Activated gamma-delta T cell treated with anti-CD3 and anti-CD28 coated beads, Interleukin-2, amount 50 U/mL, for 16 hours (primary cell): ENCODE data around the gene IFI44L.

Experiments
- DNase-seq: peaks from one replicate; pipeline ENCODE4 v3.0.0-alpha.2; 2020; ENCODE audit warnings: low read depth

IFI44L gene

DNA sequence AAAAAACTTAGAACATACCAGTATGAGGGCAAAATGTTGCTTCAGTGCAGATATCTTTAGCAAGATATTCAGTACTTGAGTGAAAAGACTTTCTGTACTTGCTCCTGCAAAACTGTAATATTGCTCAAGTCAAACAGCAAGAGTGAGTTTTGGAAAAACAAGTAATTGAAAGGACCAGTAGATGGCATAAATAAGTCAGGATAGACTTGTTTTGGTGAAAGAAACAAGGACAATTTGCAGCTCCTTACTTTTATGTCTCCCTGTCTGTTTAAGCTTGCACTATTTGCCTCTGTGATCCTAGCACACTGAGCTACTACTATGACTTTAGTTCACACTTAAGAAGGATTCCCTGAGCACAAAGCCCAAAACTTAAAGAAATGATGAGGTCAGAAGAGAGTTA lies 68.4 kb downstream of the IFI44L start:
- no peak for DNase-seq

DNA sequence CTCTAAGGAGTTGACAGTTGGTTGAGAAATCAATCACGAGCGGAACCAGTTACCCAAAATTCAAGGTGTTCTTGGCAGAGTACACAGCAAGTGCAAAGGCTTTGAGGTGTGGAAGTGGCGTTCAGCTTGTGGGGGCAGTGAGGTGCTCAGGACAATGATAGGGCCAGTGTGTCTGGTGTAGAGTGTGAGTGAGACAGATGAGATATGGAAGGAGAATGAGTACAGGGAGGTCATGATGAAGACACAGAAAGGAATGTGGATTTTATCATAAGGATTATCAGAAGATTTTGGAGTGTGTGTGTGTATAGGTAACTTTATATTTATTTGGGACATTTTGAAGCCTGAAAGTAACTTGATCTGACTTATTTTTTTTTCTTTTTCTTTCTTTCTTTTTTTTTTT lies 70.3 kb downstream of the IFI44L start:
- no peak for DNase-seq

DNA sequence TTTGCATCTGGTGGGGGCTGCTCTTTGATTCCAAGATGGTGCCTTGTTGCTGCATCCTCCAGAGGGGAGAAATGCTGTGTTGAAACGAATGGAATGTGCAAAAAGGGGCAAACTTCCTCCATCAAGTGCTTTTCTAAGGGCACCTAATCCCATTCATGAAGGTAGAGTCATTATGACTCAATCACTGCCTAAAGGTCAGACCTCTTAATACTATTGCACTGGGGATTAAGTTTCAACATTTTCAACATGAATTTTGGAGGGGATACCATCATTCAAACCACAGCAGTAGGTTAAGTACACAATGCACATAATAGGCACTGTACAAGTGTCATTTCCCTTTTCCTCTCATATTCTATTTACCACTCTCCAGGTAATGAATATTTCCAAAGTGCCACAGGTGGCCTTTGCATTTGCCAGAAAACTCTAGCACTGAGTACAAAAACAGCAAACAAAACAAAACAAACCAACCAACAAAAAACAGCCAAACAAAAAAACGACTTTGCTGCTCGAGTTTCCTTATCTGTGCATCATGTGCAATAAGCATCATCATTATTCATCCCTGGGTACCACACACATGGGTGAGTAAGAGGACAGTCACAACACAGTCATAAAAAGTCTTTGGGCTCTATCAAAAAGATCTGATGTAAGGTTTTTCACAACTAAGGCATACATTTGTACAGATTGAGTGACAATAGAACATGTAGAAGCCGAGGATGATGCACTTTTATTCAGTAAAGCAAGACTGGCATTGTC lies 71.9 kb downstream of the IFI44L start:
- DNase-seq, result no peak
